NCI-H345 treated with DMSO at 0.1 percent for 48 hours (cell line): Measurements from ENCODE around the gene HSPA1B.
"Not testable (repeated sequence)": the region's sequence is repeated elsewhere in the genome, so short reads cannot be mapped to it uniquely, and the experiment has no call there.

Experiments
- DNase-seq: peaks from one replicate; lab custom pipeline; 2025; ENCODE audit not compliant: unreplicated experiment; lab: John Stamatoyannopoulos, UW

Gene HSPA1B

GRCh38 chr6:31825553-31825952 lies 2.0 kb upstream of the HSPA1B start:
- no peak for DNase-seq

- DNase-seq, result no peak
These were observed 699 bp upstream of the HSPA1B start for GRCh38 chr6:31826793-31827285.

GRCh38 chr6:31829633-31830283 lies 2.2 kb downstream of the HSPA1B start:
- no peak for DNase-seq

GRCh38 chr6:31830886-31831335 lies 3.4 kb downstream of the HSPA1B start:
- DNase-seq, result no peak

GRCh38 chr6:31831350-31832215 lies 4.0 kb downstream of the HSPA1B start:
- DNase-seq, result no peak

- DNase-seq, result peak; percentile 91
These were observed 7.1 kb downstream of the HSPA1B start for GRCh38 chr6:31834367-31835250.

GRCh38 chr6:31836047-31836473 lies 8.5 kb downstream of the HSPA1B start:
- peak; percentile 16 for DNase-seq

GRCh38 chr6:31836474-31837368 lies 9.2 kb downstream of the HSPA1B start:
- DNase-seq, result no peak

- no peak for DNase-seq
These were observed 10.0 kb downstream of the HSPA1B start for GRCh38 chr6:31837369-31838113.

GRCh38 chr6:31838114-31838553 lies 10.6 kb downstream of the HSPA1B start:
- DNase-seq, result not testable (repeated sequence)

- no peak for DNase-seq
These were observed 11.4 kb downstream of the HSPA1B start for GRCh38 chr6:31838968-31839367.

- not testable (repeated sequence) for DNase-seq
These were observed 12.2 kb downstream of the HSPA1B start for GRCh38 chr6:31839779-31840126.

GRCh38 chr6:31842053-31842452 lies 14.5 kb downstream of the HSPA1B start:
- no peak for DNase-seq

GRCh38 chr6:31844507-31844906 lies 17.0 kb downstream of the HSPA1B start:
- DNase-seq, result no peak

- DNase-seq, result no peak
These were observed 19.9 kb downstream of the HSPA1B start for GRCh38 chr6:31847276-31847978.

- no peak for DNase-seq
These were observed 23.4 kb downstream of the HSPA1B start for GRCh38 chr6:31850765-31851484.

- no peak for DNase-seq
These were observed 23.9 kb downstream of the HSPA1B start for GRCh38 chr6:31851485-31851832.
